Endothelial cell of umbilical vein (primary cell): ENCODE results near the gene RAB3IP. TPM values are rescaled to one million over a fixed set of nuclear protein-coding genes. Genes with fewer than 3 reads are reported as not detected.

Experiments used
- BruUV-seq: library from RNA; stranded (reverse); fragments of 400-500 nt; replicated peaks from 2 replicates; lab custom pipeline; 2021; lab: Mats Ljungman, UMichigan
- CTCF ChIA-PET: fragments of 300-600, 350-600 bp; sonication (Branson Sonifier 250); formaldehyde crosslinking; loops from one replicate; lab custom pipeline; 2021; ENCODE audit warnings: antibody characterized with exemption, inconsistent platforms; lab: Charles Lee
- POLR2A ChIA-PET: fragments of 300-600, 350-600 bp; sonication (Branson Sonifier 250); formaldehyde crosslinking; loops from one replicate; lab custom pipeline; 2021; ENCODE audit warnings: antibody characterized with exemption, inconsistent platforms; lab: Charles Lee
- DNase-seq: peaks from one replicate; pipeline ENCODE4 v3.0.0-alpha.2; 2011; ENCODE audit warnings: low read depth, low spot score
- FAIRE-seq: peaks from 2 replicates; lab custom pipeline; 2011; peaks lifted over from hg19 to GRCh38; lab: Jason Lieb, UNC
- H2AFZ ChIP-seq: 2 replicates; pipeline ENCODE4 v1.6.0; 2012; ENCODE audit warnings: low read depth, low read length, control low read depth, inconsistent platforms
- H3K27ac ChIP-seq: 2 replicates; pipeline ENCODE4 v1.5.1; 2011; ENCODE audit warnings: low read depth, mild to moderate bottlenecking, control low read depth, low read length, moderate library complexity; ENCODE audit not compliant: insufficient read depth
- H3K27me3 ChIP-seq, 2 experiments: 2 replicates each; pipeline versions ENCODE4 v1.6.0 to v1.6.1; 2011; ENCODE audit warnings: low read length in 2 of 2, mixed read lengths in 1 of 2; ENCODE audit not compliant: control insufficient read depth in 2 of 2, insufficient read depth in 2 of 2
- H3K36me3 ChIP-seq, 2 experiments: 2 replicates in 1 of 2; 3 replicates in 1 of 2; pipeline ENCODE4 v1.5.1; 2011; ENCODE audit warnings: low read length in 2 of 2, mild to moderate bottlenecking in 1 of 2, moderate library complexity in 1 of 2; ENCODE audit not compliant: control insufficient read depth in 2 of 2, insufficient read depth in 2 of 2; ENCODE audit errors: extremely low read depth in 1 of 2
- H3K4me1 ChIP-seq: 3 replicates; pipeline ENCODE4 v1.5.1; 2011; ENCODE audit warnings: mild to moderate bottlenecking, low read length; ENCODE audit not compliant: control insufficient read depth, insufficient read depth; ENCODE audit errors: extremely low read depth
- H3K4me2 ChIP-seq: 2 replicates; pipeline ENCODE4 v1.6.1; 2011; ENCODE audit warnings: low read length, control low read depth, mixed read lengths; ENCODE audit not compliant: insufficient read depth
- H3K4me3 ChIP-seq, 3 experiments: fragments of 200-600 bp in 1 of 3; sonication (generic), shearing (Covaris generic) in 1 of 3; replicated peaks in 1 of 3; 2 replicates each; pipeline ENCODE4 v1.5.1; 2011 to 2016; ENCODE audit warnings: control low read depth in 3 of 3, low read length in 3 of 3, mild to moderate bottlenecking in 2 of 3, inconsistent platforms in 1 of 3, low read depth in 1 of 3, moderate library complexity in 1 of 3; ENCODE audit not compliant: insufficient read depth in 1 of 3
- H3K79me2 ChIP-seq: 2 replicates; pipeline ENCODE4 v1.6.0; 2012; ENCODE audit warnings: low read length, inconsistent platforms; ENCODE audit not compliant: control insufficient read depth, insufficient read depth
- H3K9ac ChIP-seq: replicated peaks from 2 replicates; pipeline ENCODE3; 2011; ENCODE audit warnings: low read length, control low read depth; ENCODE audit not compliant: insufficient read depth; ENCODE audit errors: extremely low read depth
- H3K9me1 ChIP-seq: replicated peaks from 3 replicates; pipeline ENCODE4 v1.6.0; 2011; ENCODE audit warnings: mild to moderate bottlenecking, low read length; ENCODE audit not compliant: control insufficient read depth, insufficient read depth; ENCODE audit errors: extremely low read depth
- H3K9me3 ChIP-seq: replicated peaks from 2 replicates; pipeline ENCODE4 v1.5.1; 2012; ENCODE audit warnings: low read length, inconsistent platforms; ENCODE audit not compliant: control insufficient read depth, insufficient read depth
- H4K20me1 ChIP-seq: replicated peaks from 2 replicates; pipeline ENCODE3; 2011; ENCODE audit warnings: mild to moderate bottlenecking, low read length; ENCODE audit not compliant: control insufficient read depth, insufficient read depth; ENCODE audit errors: extremely low read depth
- CTCF ChIP-seq, 2 donors: IDR thresholded peaks; 1 replicate in 1 of 2; 2 replicates in 1 of 2; pipeline ENCODE4 v1.5.1; 2011; ENCODE audit warnings: low read length in 2 of 2, mild to moderate bottlenecking in 2 of 2, moderate library complexity in 2 of 2, control low read depth in 1 of 2, inconsistent platforms in 1 of 2, low read depth in 1 of 2; ENCODE audit not compliant: insufficient read depth in 1 of 2; ENCODE audit errors: extremely low read depth in 1 of 2
- EZH2 ChIP-seq: IDR thresholded peaks from 2 replicates; pipeline ENCODE4 v1.6.1; 2012; ENCODE audit warnings: borderline replicate concordance, low read depth, mild to moderate bottlenecking, moderate library complexity, low read length, inconsistent platforms; ENCODE audit not compliant: severe bottlenecking
- FOS ChIP-seq: IDR thresholded peaks from 2 replicates; pipeline ENCODE4 v1.6.1; 2011; ENCODE audit warnings: mild to moderate bottlenecking, low read length, moderate library complexity, borderline replicate concordance; ENCODE audit not compliant: insufficient read depth
- GATA2 ChIP-seq: IDR thresholded peaks from 2 replicates; pipeline ENCODE4 v1.7.0; 2011; ENCODE audit warnings: low read depth, mild to moderate bottlenecking, moderate library complexity, mixed read lengths, low read length; ENCODE audit not compliant: insufficient read length, insufficient read depth
- JUN ChIP-seq: IDR thresholded peaks from 2 replicates; pipeline ENCODE4 v1.6.1; 2011; ENCODE audit warnings: borderline replicate concordance, low read depth; ENCODE audit not compliant: insufficient read length, insufficient read depth
- MAX ChIP-seq: IDR thresholded peaks from 2 replicates; pipeline ENCODE4 v1.6.1; 2011; ENCODE audit not compliant: insufficient read depth, insufficient read length
- MYC ChIP-seq: IDR thresholded peaks from one replicate; pipeline ENCODE4 v1.6.1; 2011; ENCODE audit warnings: mild to moderate bottlenecking, low read depth, low read length
- POLR2A ChIP-seq: IDR thresholded peaks from 2 replicates; pipeline ENCODE4 v1.6.1; 2012; ENCODE audit warnings: low read depth, mild to moderate bottlenecking, control low read depth, low read length
- POLR2AphosphoS5 ChIP-seq: IDR thresholded peaks from 2 replicates; pipeline ENCODE4 v1.6.1; 2012; ENCODE audit warnings: low read depth, mild to moderate bottlenecking, control low read depth, low read length, moderate library complexity; ENCODE audit not compliant: insufficient read depth
- dilution Hi-C: fragments of 300-500 bp; cut with MboI; formaldehyde crosslinking; loops from one replicate; pipeline ENCODE4 v1.15.0; 2019; ENCODE audit warnings: low sequenced_read_pairs; ENCODE audit not compliant: extremely low pct_ligation_motif_present
- intact Hi-C: fragments of 100-400 bp; cut with micrococcal nuclease; formaldehyde crosslinking; loops from one replicate; pipeline ENCODE4 v1.10.0; 2022
- polyA plus RNA-seq, 4 experiments: library from polyadenylated mRNA; depleted of rRNA in 3 of 4; stranded (reverse) in 3 of 4; unstranded in 1 of 4; fragments of >200 nt; gene quantifications; 2 replicates each; pipeline versions ENCODE4 v1.2.1 to v1.2.3, GENCODE V29; 2011 to 2012; ENCODE audit warnings: missing spikeins in 1 of 4
- total RNA-seq: library from RNA; stranded (reverse); gene quantifications from 2 replicates; pipeline ENCODE4 v1.2.3, GENCODE V29; 2021

The RAB3IP gene
- total and polyA plus RNA-seq, 2 donors (not counting 3 experiments of a cell fraction or from before 2014, with no cell fraction given), result 9.6 to 13.3 TPM

DNA sequence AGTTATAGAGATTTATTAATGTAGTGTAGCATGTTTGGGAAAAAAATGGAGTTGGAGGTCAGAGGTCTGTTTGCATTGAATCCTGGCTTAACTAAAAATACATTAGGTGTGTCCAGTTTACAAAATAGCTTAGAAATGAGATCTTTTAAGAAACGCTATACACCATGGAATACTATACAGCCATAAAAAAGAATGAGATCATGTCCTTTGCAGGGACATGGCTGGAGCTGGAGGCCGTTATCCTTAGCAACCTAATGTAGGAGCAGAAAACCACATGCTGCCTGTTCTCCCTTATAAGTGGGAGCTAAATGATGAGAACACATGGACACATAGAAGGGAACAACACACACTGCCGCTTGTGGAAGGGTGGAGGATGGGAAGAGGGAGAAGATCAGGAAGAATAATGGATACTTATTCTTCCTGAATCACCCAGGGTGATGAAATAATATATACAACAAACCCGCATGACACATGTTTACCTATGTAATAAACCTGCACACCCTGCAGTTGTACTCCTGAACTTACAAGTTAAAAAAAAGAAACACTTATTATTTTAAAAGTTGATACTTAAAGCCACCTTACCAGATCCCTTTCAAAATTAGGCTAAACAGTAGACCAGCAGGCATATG is 72.3 kb downstream of the RAB3IP start:
- Histone ChIP-seq H3K9me3 (peaks cover 2% of the 10 kb centered on the region), H3K36me3 (no peaks in the 10 kb centered on the region), H3K9ac (no peak overlapping the region), H3K4me1 (no peaks in the 10 kb centered on the region), H3K4me2 (no peak overlapping the region), H4K20me1 (no peaks in the 10 kb centered on the region), H3K9me1 (no peaks in the 10 kb centered on the region), H3K27me3 (no peaks in the 10 kb centered on the region), H2AFZ (no peak overlapping the region), H3K4me3 (no peak overlapping the region), H3K79me2 (no peaks in the 10 kb centered on the region), H3K27ac (no peak overlapping the region)
- dilution Hi-C loops (no loop called here), intact Hi-C loops (no loop called here)
- TF ChIP-seq POLR2A (no peak), POLR2AphosphoS5 (no peak), FOS (no peak), GATA2 (no peak), CTCF (IDR thresholded peaks at IDR 0.05; ENCODE audit: extremely low read depth in 1 of 2, insufficient read depth in 1 of 2, low read depth in 1 of 2, low read length in 2 of 2) (no peak)
- DNase-seq (no peak), FAIRE-seq (no peak)
- ChIA-PET CTCF (no interaction called here), POLR2A (no interaction called here)
- no TSS peak for BruUV-seq

- Histone ChIP-seq H3K9ac (no peak overlapping the region), H3K4me3 (no peak overlapping the region), H3K79me2 (no peaks in the 10 kb centered on the region), H3K36me3 (no peaks in the 10 kb centered on the region), H4K20me1 (no peaks in the 10 kb centered on the region), H3K27me3 (no peaks in the 10 kb centered on the region), H3K4me2 (no peak overlapping the region), H3K4me1 (peaks cover under 1% of the 10 kb centered on the region), H2AFZ (no peak overlapping the region), H3K9me3 (no peaks in the 10 kb centered on the region), H3K27ac (no peak overlapping the region), H3K9me1 (no peaks in the 10 kb centered on the region)
- CTCF ChIA-PET, result no interaction called here
- FAIRE-seq (no peak), DNase-seq (no peak)
- intact Hi-C loops (no loop called here), dilution Hi-C loops (no loop called here)
- POLR2A ChIA-PET, result interaction anchor here (0.7 kb wide), 1 partner anchor 23 kb away, joined by 3 read pairs; no protein-coding TSS in a partner anchor
- BruUV-seq, result no TSS peak
- TF ChIP-seq GATA2, result no peak
- TF ChIP-seq CTCF (IDR thresholded peaks at IDR 0.05; ENCODE audit: extremely low read depth in 1 of 2, insufficient read depth in 1 of 2, low read depth in 1 of 2, low read length in 2 of 2), result no peak
- no peak for TF ChIP-seq FOS
- no peak for TF ChIP-seq EZH2
- no peak for TF ChIP-seq POLR2A
- TF ChIP-seq POLR2AphosphoS5, result no peak
- no peak for TF ChIP-seq JUN
- no peak for TF ChIP-seq MAX
- no peak for TF ChIP-seq MYC
Observed at GRCh38 chr12:69816082-69816481, 77.4 kb downstream of the RAB3IP start.
